GM20431 (cell line): Measurements from ENCODE around the gene GNAO1.

Source experiments
- in situ Hi-C: fragments of 300-500 bp; cut with MseI, MboI; formaldehyde crosslinking; loops from one replicate; pipeline ENCODE4 v1.15.0; 2020; ENCODE audit warnings: low sequenced_read_pairs; ENCODE audit not compliant: unreplicated experiment

The GNAO1 gene

DNA sequence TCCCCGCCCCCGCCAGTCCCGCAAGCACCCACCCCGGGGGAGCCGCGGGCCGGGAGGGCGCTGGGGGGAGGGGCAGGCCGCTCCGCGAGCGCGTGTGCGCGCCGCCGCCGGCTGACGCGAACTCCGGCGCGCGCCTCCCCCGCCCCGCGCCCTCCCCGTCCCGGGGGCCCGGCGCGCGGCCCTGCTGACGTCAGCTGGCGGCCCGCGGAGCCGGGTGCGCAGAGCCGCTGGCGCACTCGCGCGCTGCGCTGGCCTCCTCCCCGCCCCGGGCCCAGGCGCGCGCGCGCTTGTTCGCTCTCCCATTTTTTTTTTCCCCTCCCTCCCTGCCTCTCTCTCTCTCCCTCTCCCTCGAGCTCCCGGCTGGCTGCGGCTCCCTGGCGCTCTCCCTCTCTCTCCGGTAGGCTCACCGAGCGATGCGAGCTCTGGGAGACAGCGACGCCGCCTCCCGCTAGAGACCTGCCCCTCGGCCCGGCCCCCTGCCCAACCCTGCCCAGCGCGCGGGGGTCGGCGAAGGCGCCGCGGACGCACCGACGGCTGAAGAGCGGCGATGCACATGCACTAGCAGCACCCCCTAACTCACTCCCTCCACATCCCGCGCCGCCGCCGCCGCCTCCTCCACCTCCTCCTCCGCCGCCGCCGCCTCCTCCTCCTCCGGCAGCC is at the start of gene GNAO1:
Gene GNAO1, plus strand, starts transcription at position 334 of the 660 bp plus-strand sequence. CDS start 747 bp downstream, outside the sequence.
- in situ Hi-C loops, result no loop called here

DNA sequence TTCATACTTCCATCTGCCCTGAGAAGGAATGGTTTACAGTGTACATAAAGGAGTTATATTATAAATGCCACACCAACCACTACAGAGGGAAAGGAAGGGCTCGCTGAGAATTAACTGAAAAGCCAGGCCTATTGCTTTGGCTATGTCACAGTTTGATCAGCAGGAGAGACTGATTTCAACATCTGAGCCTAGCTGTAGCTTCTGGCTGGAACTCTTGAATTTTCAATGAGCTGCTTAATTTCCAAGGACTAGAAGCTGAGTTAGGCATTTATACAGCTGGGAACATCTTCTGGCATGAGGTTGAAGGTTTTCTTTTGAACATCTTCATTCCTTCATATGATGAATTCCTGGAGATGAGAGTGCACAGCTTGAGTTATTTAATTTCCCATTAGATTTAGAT is 47.6 kb upstream of the GNAO1 start:
- in situ Hi-C loops, result no loop called here

DNA sequence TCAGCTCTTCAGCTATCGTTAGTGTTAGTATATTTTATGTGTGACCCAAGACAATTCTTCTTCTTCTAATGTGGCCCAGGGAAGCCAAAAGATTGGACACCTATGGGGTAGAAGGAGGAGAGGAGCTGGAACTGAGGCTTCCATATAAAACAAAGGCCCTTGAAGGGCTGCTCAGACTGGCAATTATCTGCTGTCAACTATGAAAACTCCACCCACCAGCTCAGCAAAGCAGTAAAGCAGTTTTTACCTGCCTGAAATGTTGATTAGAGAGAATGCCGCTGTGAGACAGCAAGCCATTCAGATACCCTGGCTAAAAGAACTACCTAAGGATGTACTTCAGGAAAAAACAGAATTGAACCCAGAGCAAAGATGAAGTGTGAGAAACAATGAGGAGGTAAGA is 45.9 kb upstream of the GNAO1 start:
- in situ Hi-C loops, result no loop called here

DNA sequence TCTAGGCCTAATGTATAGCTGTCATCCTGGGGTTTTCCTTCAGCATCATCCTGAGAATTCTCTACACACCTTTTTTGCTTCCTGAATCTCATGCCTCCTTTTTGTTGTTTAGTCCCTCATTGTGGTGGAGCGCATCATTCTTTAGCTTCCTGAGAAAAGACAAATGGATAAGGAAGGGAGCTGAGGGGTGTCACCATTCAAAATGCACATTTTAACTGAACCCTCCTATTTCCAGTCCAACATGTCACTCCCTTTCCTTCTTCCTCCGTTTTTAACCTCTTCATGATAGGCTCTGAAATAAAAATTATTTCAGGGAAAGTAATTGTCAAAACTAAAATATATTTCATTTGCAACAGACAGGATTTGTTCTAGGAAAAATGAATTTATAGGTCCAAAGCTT is 39.7 kb upstream of the GNAO1 start:
- in situ Hi-C loops, result no loop called here

DNA sequence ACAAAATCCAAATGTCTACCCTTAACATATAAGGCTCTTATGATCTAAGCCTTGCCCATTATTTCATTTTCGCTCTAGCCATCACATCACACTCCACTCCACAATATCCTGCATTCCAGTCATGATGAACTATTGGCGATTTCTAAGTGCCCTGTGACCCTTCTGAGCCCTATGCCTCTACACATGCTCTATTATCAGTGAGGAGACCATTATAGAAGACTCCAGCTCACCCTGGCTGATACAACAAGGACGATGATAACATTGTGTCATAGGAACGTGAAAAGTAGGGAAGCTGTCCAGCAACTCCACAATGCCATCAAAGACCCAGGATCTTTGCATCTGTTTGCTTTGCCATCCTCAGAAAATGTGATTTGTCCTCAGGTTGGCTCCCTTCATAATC is 29.6 kb upstream of the GNAO1 start:
- in situ Hi-C loops, result no loop called here

DNA sequence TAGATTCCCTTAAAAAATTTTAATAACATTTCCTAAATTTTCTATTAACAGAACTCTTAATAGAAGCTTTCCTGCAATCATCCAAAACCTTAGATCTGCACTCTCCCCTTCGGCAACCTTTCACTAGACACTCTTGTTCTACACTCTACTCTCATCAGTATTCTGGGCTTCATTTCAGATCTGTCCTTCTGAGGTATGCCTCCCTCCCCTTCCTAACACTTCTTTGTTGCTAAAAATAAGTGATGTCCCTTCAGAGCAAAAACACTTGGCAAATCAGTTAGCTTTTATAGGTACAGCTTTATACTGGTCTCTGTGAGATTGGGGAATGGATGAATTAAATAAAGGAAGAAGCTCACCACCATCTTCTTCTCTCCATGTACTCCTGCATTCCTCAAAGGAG is 28.2 kb upstream of the GNAO1 start:
- in situ Hi-C loops, result no loop called here

DNA sequence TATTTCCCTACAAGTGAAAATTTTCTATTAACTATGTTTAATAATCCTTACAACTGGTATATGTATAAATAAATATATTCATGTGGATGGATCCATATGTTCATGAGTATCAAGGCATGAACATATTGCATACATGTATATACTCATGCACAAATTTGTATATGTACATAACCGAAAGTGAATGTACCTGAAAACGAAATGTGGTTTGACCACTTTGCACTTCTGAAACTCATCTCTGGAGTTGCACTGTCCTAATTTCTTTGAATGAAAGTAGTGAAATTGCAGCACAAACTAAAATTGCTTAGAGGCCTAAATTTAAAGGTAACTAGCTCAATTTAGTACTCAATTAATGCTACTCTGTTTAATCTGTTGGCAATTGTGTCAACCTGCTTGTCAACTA is 27.4 kb upstream of the GNAO1 start:
- in situ Hi-C loops, result no loop called here

DNA sequence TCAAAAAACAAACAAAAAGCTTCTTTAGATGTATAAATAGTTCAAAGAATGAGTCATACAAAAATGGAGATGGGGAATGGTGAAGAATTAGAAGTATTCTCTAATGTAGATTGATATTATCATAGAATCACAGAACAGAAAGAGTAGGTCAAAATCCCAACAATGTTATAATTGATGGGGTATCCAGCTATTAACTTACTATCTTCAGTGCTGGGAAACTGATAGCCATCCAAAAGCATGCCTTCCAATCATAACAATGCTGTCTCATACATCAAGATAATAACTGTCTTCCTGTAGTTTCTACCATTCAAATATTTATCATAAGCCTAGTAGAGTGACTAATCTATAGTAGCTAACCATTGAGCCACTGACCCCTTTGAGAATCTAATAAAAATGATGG is 26.7 kb upstream of the GNAO1 start:
- in situ Hi-C loops, result no loop called here

DNA sequence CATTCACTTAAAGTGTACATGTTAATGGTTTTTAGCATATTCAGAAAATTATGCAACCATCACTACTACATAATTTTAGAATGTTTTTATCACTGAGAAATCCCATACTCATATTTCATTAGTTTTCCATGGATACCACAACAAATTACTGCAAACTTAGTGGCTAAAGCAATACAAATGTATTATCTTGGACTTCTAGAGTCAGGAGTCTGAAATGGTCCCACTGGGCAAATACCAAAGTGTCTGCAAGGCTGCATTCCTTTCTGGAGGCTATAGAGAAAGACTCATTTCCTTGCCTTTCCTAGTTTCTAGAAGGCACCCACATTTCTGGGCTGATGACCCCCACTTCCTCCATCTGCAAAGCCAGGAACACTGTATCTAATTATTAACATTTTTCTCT is 16.9 kb upstream of the GNAO1 start:
- in situ Hi-C loops, result no loop called here

DNA sequence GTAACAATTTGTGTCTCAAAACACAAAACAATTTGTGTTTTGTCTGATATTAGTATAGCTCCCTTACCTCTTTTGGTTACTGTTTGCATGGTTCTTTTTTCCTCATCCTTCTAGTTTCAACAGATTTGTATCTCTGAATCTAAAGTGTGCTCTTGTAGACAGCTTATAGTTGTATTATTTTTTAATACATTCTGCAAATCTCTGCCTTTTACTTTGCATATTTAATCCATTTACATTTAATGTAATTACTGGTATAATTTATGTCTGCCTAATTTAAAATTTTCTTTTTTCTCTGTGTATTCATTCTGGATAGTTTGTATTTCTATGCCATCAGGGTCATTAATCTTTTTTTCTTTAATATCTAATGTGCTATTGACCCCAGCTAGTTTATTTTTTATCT is 9.9 kb upstream of the GNAO1 start:
- in situ Hi-C loops, result no loop called here

DNA sequence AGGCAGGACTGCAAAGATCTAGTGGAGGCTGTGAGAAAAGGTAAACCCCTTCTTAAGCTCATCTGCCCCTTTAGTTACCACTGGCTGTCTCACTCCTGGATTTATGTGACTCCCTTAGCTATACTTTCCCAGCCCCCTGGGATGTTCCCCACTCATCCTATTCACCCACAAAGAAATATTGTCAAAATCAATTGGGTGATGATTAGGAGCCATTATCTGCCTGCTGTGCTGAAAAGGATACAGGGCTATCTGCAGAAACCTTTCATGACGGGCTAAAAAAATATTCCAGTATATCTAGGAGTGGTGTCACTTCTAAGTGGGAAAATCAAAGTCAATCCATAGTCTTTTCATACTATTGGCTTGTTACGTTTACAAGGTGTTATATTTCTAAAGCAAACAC is 8.0 kb upstream of the GNAO1 start:
- in situ Hi-C loops, result no loop called here

DNA sequence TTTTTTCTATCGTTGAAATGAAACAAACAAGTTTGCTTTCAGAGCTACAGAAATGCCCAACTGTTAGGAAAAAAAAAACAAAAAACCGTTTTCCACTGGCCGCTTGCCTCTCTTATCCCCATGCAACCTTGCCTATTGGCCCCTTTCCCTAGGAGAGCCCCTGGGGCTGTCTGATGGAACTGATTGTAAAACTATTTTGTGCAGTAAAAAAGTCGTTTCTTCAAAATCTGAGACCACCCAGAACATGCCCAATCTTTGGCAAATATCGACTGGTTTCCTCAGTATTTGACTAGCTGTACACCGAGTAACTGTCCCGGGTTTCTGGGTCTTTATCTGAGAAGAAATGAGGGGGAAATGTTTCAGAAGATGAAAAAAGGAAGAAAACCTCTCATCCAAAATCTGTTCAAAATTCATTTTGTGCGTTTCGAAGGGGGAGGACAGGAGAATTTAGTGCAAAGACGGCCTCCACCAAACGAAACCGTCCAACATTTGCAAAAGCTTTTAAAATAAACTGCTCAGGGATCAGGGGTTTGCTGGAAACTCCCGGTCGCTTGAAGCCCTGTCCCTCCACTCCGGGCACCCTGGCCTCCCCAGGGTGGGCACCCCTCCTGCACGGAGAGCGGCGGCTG is 1.1 kb upstream of the GNAO1 start:
- in situ Hi-C loops, result no loop called here

DNA sequence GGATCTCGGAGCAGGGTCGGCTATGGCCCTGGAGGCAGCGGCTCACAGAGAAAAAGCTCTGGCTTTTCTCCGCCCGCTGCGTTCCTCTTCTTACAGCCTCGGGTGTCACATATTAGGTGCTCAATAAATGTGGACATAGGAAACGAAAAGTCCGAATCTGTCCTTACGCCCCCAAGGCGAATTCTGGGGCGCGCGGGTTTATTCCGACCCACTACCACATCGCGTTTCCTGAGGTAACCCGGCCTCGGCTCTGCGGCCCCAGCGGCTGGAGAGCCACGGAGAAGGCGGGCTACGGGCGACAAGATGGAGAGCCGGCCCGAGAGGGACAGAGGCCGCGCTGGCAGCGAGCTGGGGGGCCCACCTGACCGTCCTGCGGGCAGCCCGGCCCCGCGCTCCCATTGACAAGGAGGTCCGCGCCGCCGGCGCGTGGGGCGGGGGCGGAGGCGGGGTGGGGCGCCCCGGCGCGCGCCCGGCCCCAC is 573 bp upstream of the GNAO1 start:
- in situ Hi-C loops, result no loop called here

DNA sequence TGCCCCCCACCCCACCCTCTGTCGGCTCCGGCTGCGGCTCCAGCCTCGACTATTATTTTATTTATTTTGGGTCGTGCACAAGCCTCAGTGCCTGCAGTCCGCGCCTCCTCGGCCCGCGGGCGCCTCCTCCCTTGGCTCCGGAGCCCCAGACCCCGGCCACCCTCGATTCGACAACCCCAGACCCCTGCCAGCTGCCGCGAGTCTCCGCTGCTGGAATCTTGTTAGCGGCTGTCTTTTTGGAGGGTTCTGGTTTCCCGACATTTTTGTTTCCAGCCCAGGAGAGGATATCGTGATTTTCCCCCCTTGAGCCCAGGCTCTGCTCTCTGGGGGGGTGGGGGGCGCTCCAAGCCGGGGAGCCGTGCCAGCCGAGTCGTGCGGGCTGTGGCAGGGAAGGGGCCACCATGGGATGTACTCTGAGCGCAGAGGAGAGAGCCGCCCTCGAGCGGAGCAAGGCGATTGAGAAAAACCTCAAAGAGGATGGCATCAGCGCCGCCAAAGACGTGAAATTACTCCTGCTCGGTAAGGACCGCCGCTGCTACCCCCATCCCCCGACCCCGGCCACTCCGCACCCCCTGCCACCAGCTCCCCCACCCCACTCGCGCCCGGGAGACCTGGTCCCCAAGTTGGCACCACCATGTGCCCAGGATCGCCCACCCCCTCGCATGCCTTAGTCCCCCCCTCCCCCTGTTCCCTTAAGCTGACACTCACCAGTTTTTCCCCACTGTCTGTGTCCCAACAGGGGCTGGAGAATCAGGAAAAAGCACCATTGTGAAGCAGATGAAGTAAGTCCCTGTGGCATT is 746 bp downstream of the GNAO1 start:
- in situ Hi-C loops, result no loop called here

DNA sequence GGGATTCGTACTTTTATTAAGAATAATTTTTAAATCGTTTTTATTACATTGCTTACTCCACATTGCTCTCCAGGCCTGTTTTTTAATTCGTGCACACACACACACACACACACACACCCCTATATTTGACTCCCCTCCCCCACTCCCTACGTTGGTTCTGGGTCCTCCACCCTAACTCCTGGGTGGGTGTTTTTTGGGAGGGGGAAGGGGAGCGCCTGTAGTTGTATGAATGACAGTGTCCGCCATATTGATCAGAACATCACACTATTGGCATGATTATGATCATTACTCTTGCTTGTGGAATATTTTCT is 1.3 kb downstream of the GNAO1 start:
- in situ Hi-C loops, result no loop called here

DNA sequence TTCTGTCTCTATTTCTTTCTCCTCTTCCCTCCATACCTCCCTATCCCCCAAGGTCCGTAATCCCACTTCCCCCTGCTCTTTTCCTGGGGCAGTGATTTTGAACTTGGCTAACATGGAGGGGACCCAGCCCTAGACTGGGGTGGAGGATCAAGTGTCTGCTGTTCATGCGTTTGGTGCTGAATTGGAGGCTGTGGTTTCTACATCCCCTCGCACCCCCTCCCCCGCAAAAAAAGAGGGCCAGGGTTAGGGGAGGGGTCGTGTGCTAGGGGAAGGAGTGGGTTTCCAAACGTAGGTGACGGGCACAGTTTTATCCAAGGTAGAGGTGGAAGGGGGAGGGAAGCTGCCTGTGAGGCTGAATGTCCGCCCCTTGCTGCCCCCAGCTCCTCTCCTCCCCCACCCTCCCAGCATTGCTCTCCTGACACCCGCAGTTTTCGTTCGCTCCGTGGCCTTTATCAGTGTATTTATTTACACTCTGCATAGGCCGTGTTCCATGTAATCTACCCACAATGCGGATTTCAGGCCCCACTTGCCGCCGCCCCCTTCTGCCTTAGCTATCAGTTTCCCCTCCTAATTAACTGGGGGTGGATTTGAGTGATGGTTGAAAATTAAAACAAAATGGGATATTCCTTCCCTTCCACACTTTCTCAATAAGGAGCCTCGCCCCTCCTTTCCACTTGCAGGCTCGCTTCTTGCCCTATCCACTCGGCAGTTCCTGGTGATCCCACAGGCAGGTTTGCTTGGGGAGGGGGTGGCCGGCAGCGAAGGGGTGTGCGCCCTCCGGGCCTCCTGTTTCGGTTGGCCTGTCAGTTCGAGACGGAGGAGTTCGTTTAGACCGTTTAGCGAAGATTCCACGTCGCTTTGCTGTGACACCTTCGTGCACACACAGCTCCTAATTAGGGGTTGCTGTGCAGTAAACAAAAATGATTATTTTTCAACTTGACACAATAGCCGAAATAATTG is 2.0 kb downstream of the GNAO1 start:
- in situ Hi-C loops, result no loop called here

DNA sequence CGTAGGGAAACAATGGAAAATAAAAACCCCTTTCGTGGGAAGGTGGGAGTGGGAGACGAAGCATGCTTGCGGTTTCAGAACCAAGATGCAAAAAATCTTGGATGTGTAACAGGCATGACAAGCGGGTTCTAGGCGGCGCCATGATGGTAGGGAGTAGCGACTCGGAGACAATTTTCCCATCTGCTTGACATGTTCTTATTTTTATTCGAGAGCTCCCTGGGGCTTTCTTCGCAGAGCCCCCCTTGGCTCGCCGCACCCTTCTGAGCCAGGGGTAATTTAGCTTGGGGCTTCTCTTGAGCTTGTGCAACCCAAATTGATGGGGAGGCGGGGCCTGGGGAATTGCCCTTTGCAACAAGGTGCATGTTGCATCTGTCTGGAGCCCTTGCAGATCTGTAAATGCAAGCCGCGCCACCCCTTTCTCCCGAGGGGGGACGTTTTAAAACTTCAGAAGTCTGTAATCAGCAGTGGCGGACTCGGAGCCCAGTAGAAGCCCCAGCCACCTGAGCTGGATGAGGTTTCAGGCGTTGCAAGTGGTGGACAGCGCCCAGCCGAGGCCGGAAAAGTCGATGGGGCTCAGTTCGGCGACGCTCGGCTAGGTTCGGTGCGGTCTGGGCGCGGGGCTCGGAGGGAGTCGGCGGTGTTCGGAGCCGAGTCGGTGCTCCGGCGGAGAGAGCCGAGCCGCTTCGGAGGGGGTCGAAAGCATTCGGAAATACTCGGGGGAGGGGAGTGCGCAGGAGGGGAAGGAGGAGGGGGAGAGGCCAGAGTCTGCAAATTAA is 2.9 kb downstream of the GNAO1 start:
- in situ Hi-C loops, result no loop called here

DNA sequence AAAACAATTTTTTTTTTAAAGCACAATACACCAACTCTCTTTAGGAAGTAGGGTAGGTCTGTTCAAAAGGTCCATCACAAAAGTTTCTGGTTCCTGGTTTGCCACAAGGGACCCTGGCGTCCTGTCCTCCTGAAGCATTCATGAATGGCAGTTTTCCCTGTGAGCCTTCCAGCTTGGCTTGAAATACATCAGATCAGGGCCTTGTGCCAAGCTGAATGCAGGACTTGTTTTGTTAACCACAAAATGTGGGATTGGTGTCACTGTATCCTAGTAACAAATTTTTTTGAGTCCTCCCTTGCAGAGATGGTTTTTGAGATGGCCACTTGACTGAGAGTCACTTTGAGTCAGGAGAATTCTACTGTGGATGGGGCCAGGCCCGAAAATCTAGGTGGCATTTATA is 3.9 kb downstream of the GNAO1 start:
- in situ Hi-C loops, result no loop called here

DNA sequence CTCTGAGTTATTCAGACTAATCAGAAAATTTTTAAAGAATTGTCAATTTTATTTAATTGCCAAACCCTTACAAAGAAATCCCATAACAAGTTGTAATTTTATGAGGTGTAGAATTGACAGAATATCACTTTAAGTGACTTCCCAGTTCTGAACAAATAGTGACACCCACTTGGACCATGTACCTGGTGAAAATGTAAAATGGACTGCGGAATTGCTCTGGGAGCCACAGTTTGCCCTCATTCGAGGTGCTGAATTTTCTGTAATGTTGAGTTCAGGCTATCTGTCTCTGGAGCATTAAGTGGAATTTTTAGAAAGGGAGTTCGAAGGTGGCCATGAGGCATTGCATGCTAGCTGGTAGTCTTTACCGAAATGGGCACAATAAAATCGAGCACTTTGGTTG is 5.1 kb downstream of the GNAO1 start:
- in situ Hi-C loops, result no loop called here
